ENCODE measurements around the gene ACBD4. TPM values are rescaled to one million over a fixed set of nuclear protein-coding genes. Genes with fewer than 3 reads are reported as not detected.

The ACBD4 gene
- total RNA-seq, 4 donors from 2014 or later: 7.8 to 37.7 (median 26.1) TPM

DNA sequence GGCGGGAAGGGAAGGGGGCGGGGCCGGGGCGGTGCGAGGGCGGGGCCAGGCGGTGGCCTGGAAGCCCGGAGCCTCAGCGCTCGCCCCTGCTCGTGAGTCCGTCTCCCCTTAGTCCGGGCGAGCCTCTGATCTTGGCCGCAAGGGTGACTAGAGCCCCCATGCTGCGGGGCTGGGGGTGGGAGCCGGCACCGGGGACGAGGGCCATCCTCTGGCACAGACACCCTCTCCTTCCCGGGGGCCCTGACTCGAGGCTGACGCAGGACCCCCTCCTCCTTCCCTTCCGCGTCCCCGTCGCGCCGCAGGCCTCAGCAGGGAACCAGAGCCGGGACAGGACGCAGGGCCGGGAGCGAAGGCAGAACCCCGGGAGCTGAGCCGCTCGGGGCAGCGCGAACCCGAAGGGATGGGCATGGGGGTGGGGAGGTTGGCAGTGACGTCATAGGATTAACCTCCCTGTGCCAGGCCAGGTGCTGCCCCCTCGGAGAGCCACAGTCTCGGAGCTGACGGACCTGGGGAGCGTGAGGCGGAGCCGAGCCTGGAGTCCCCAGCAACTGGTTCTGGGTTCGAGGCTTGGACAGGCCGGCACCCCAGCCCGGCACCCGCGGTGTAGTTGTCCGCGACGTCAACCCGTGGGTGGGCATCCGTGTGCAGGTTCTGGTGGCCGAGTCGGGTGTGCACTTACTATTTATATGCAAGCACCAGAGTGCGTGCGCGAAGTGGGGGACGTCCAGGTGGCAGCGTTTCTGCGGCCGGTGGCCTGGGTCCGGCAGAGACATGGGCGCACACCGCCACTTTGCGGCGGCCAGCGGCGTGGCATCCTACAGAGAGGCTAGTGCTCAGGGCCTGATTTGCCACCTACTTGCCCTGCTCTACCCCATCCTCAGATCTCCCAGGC is 2.7 kb upstream of the ACBD4 start:
- intact Hi-C loops (cut with DNase I; ENCODE audit: low total_unique reads): no loop called here
- Histone ChIP-seq H3K36me3 (no peaks in the 10 kb centered on the region), H3K4me1 (peaks cover 13 to 15% of the 10 kb centered on the region in 2 donors), H3K27me3 (no peaks in the 10 kb centered on the region), H3K4me3 (peak overlapping the region; percentile 89 to 99), H3K9me3 (no peaks in the 10 kb centered on the region), H3K27ac (peak overlapping the region; percentile 97 to 99)
- TF ChIP-seq CTCF (IDR thresholded peaks at IDR 0.05) (peak; percentile 77 to 91 (median 89)), POLR2A (IDR thresholded peaks at IDR 0.05) (peak; percentile 46 to 76)
- peak; percentile 81 to 83 for DNase-seq

- TF ChIP-seq POLR2A (IDR thresholded peaks at IDR 0.05): no peak
- TF ChIP-seq CTCF (IDR thresholded peaks at IDR 0.05): no peak
- Histone ChIP-seq H3K4me3 (peak overlapping the region; percentile 68 to 83), H3K27ac (peak overlapping the region; percentile 90 to 94), H3K9me3 (no peaks in the 10 kb centered on the region), H3K36me3 (no peaks in the 10 kb centered on the region), H3K4me1 (peaks cover 1 to 8% of the 10 kb centered on the region in 2 donors), H3K27me3 (no peaks in the 10 kb centered on the region)
- no peak for DNase-seq
- intact Hi-C loops (cut with DNase I; ENCODE audit: low total_unique reads): loop anchor here (5.0 kb wide), 1 partner anchor 61 kb away; no protein-coding TSS in a partner anchor
Observed at GRCh38 chr17:45135978-45136791, 698 bp downstream of the ACBD4 start.

DNA sequence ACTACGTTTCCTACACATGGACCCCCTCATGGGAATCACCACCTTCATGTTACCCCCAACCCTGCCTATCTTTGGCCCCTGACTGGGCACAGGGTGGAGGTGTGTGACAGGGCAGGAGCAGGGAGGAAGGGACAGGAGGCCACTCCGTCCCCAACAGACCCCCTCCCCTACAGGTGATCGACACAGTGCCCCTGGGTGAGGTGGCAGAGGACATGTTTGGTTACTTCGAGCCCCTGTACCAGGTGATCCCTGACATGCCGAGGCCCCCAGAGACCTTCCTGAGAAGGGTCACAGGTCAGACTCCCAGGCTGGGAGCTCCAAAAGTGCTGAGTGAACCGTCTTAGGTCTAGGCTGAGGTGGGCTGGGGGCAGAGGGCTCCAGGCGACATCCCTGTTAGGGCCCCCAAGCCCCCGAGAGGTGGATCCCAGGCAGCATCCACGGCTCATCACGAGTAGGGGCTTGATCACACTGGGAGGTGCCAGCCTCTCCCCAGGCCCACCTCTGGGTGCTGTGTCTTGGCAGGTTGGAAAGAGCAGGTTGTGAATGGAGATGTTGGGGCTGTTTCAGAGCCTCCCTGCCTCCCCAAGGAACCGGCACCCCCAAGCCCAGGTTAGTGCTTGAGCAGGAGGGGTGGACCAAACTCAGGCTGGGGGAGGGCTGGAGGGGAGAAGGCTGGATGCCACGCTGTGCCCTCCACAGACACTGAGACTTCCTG is 1.5 kb downstream of the ACBD4 start:
- Histone ChIP-seq H3K9me3 (no peaks in the 10 kb centered on the region), H3K36me3 (no peaks in the 10 kb centered on the region), H3K4me1 (peaks cover 0 to 8% of the 10 kb centered on the region in 2 donors), H3K27ac (peak overlapping the region in 1 of 2 donors; percentile 90), H3K4me3 (no peak overlapping the region), H3K27me3 (no peaks in the 10 kb centered on the region)
- no peak for DNase-seq
- no peak for TF ChIP-seq POLR2A (IDR thresholded peaks at IDR 0.05)
- intact Hi-C loops (cut with DNase I; ENCODE audit: low total_unique reads): loop anchor here (5.0 kb wide), 1 partner anchor 60 kb away; no protein-coding TSS in a partner anchor

DNA sequence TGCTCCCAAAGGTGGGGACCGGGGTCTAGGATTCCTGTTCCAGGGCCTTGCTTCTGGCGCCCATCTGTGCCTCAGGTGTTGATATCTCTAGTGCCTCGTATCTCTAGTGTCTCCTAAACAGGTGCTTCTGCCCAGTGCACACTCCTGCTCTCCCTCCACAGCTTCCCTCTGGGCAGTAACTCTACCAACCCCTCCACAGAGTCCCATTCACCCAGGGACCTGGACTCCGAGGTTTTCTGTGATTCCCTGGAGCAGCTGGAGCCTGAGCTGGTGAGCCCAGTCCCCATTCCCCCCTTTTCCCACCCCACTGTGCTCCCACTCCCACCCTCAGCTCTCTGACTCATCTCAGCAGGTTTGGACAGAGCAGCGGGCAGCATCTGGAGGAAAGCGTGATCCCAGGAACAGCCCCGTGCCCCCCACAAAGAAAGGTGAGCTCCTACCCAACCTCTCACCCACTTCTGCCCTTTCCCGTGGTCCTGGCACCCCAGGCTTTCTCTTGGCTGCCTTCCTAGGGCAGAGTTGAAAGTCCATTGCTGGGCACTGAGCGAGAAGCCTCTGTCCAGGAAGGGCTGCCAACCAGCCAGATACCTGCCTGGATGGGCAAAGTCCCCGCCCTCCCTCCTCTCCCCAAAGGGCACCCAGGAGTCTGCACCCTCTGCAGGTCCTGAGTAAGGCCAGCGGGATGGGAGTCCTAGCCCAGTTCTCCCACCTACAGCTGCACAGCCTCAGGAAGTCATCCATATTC is 2.2 kb downstream of the ACBD4 start:
- Histone ChIP-seq H3K9me3 (no peaks in the 10 kb centered on the region), H3K27ac (no peak overlapping the region), H3K4me1 (peaks cover 0 to 8% of the 10 kb centered on the region in 2 donors), H3K4me3 (no peak overlapping the region), H3K27me3 (no peaks in the 10 kb centered on the region), H3K36me3 (no peaks in the 10 kb centered on the region)
- TF ChIP-seq CTCF (IDR thresholded peaks at IDR 0.05) (no peak), POLR2A (IDR thresholded peaks at IDR 0.05) (no peak)
- no peak for DNase-seq
- intact Hi-C loops (cut with DNase I; ENCODE audit: low total_unique reads): loop anchor here (5.0 kb wide), 1 partner anchor 60 kb away; no protein-coding TSS in a partner anchor
